K562 (cell line): Measurements from ENCODE around the gene RASD2. TPM values are rescaled to one million over a fixed set of nuclear protein-coding genes. Genes with fewer than 3 reads are reported as not detected.

Experiments used
- ATAC-seq: fragments of 200-7000 bp; cut with Tn5 transposase; 3 replicates; pipeline ENCODE4 v1.9.1; 2020; ENCODE audit warnings: moderate library complexity
- BruUV-seq: library from RNA; stranded (reverse); fragments of 400-500 nt; replicated peaks from 2 replicates; lab custom pipeline; 2021; lab: Mats Ljungman, UMichigan
- CTCF ChIA-PET: fragments of 300-600 bp; formaldehyde crosslinking; extraction: SDS; loops from one replicate; lab custom pipeline; 2021; ENCODE audit warnings: low intra/inter-chr PET ratio; lab: Yijun Ruan, JAX
- POLR2A ChIA-PET: fragments of 300-600, 350-650 bp; sonication (Branson Sonifier 250); formaldehyde crosslinking; extraction: SDS; loops from one replicate; lab custom pipeline; 2021; ENCODE audit warnings: antibody characterized with exemption, inconsistent platforms; lab: Yijun Ruan, JAX
- DNase-seq, 4 experiments: peaks; one replicate each; pipeline versions ENCODE4 v3.0.0 to v3.0.0-alpha.2; 2011 to 2018; ENCODE audit warnings: low spot score in 3 of 4, mixed read lengths in 3 of 4; ENCODE audit errors: extremely low read depth in 1 of 4
- FAIRE-seq: peaks from 2 replicates; lab custom pipeline; 2011; peaks lifted over from hg19 to GRCh38; lab: Jason Lieb, UNC
- H2AFZ ChIP-seq: 2 replicates; pipeline ENCODE4 v1.6.0; 2011; ENCODE audit warnings: low read depth, low read length, control low read depth, inconsistent platforms
- H3K27ac ChIP-seq: fragments of 200-600 bp; 3 replicates; pipeline ENCODE4 v1.8.0; 2011; ENCODE audit warnings: low read depth, mild to moderate bottlenecking, control low read depth, inconsistent platforms, low read length, moderate library complexity, mixed read lengths; ENCODE audit errors: extremely low read depth
- H3K27me3 ChIP-seq, 2 experiments: fragments of 300-600 bp in 1 of 2; 2 replicates in 1 of 2; 3 replicates in 1 of 2; pipeline versions ENCODE4 v1.6.0 to v1.8.0; 2011; ENCODE audit warnings: inconsistent platforms in 2 of 2, low read length in 2 of 2, mild to moderate bottlenecking in 1 of 2, mixed read lengths in 1 of 2, moderate library complexity in 1 of 2; ENCODE audit not compliant: control insufficient read depth in 2 of 2, insufficient read depth in 2 of 2
- H3K36me3 ChIP-seq: fragments of 300-600 bp; 3 replicates; pipeline ENCODE4 v1.8.0; 2011; ENCODE audit warnings: mild to moderate bottlenecking, low read length, inconsistent platforms; ENCODE audit not compliant: control insufficient read depth, insufficient read depth
- H3K4me1 ChIP-seq, 2 experiments: fragments of 200-600 bp in 1 of 2; replicated peaks in 1 of 2; 2 replicates in 1 of 2; 3 replicates in 1 of 2; pipeline versions ENCODE4 v1.5.1 to v1.8.0; 2011; ENCODE audit warnings: inconsistent platforms in 2 of 2, low read length in 2 of 2, mild to moderate bottlenecking in 1 of 2, mixed read lengths in 1 of 2, moderate library complexity in 1 of 2; ENCODE audit not compliant: control insufficient read depth in 2 of 2, insufficient read depth in 2 of 2
- H3K4me2 ChIP-seq: 2 replicates; pipeline ENCODE4 v1.6.1; 2011; ENCODE audit warnings: low read length, control low read depth, inconsistent platforms, mixed read lengths; ENCODE audit not compliant: insufficient read depth
- H3K4me3 ChIP-seq: fragments of 200-600 bp; sonication (generic), shearing (Covaris generic); 2 replicates; pipeline ENCODE4 v1.5.1; 2016; ENCODE audit warnings: control low read depth, inconsistent platforms
- H3K79me2 ChIP-seq: fragments of 200-600 bp; 3 replicates; pipeline ENCODE4 v1.8.0; 2011; ENCODE audit warnings: low read length, inconsistent platforms; ENCODE audit not compliant: control insufficient read depth, insufficient read depth
- H3K9ac ChIP-seq, 2 experiments: 2 replicates each; pipeline versions ENCODE4 v1.6.0 to v1.6.1; 2011; ENCODE audit warnings: low read depth in 2 of 2, low read length in 2 of 2, control low read depth in 1 of 2, inconsistent platforms in 1 of 2, mild to moderate bottlenecking in 1 of 2, mixed read lengths in 1 of 2; ENCODE audit not compliant: insufficient read depth in 1 of 2
- H3K9me1 ChIP-seq: one replicate; pipeline ENCODE4 v1.6.0; 2011; ENCODE audit warnings: inconsistent platforms, mild to moderate bottlenecking, low read length, moderate library complexity; ENCODE audit not compliant: control insufficient read depth, insufficient read depth
- H3K9me3 ChIP-seq: replicated peaks from 2 replicates; pipeline ENCODE4 v1.5.1; 2011; ENCODE audit warnings: low read depth, low read length, inconsistent platforms; ENCODE audit not compliant: control insufficient read depth, insufficient read depth
- H4K20me1 ChIP-seq: replicated peaks from 2 replicates; pipeline ENCODE4 v1.6.1; 2011; ENCODE audit warnings: low read length, inconsistent platforms, mixed read lengths; ENCODE audit not compliant: control insufficient read depth, insufficient read depth
- CHD1 ChIP-seq: fragments of 200-600 bp; sonication (generic); IDR thresholded peaks from one replicate; pipeline ENCODE4 v1.6.1; 2012; ENCODE audit warnings: mild to moderate bottlenecking, moderate library complexity, low read length, inconsistent platforms
- CTCF ChIP-seq, 3 experiments: IDR thresholded peaks in 2 of 3; conservative IDR thresholded peaks in 1 of 3; 2 replicates each; pipeline ENCODE4 v1.5.1; 2011 to 2012; ENCODE audit warnings: low read length in 3 of 3, mild to moderate bottlenecking in 3 of 3, control low read depth in 2 of 3, improper control_type of control experiment in 1 of 3, inconsistent platforms in 1 of 3, low read depth in 1 of 3, mixed read lengths in 1 of 3, moderate library complexity in 1 of 3; ENCODE audit not compliant: insufficient read depth in 2 of 3
- IRF1 ChIP-seq: sonication (generic); formaldehyde crosslinking; IDR thresholded peaks from 2 replicates; pipeline ENCODE4 v1.8.0; 2022; ENCODE audit warnings: missing genetic modification reagents, mild to moderate bottlenecking, borderline replicate concordance
- ZNF766 ChIP-seq: fragments of 200-800 bp; sonication (Bioruptor generic); conservative IDR thresholded peaks from 2 replicates; pipeline ENCODE4 v1.6.1; 2016; ENCODE audit warnings: missing genetic modification characterization, missing compliant biosample characterization
- WGBS: fragments of 100-300 bp; shearing (Covaris generic); methylation state at CpG from one replicate; pipeline ENCODE4 v1.1.6; 2016; ENCODE audit warnings: low coverage, mixed read lengths; ENCODE audit not compliant: insufficient coverage; ENCODE audit errors: missing lambda C conversion rate; 5-methylcytosine and 5-hydroxymethylcytosine counted together
- in situ Hi-C: fragments of 300-500 bp; cut with MboI; formaldehyde crosslinking; loops from 4 replicates; pipeline ENCODE4 v1.15.0; 2018; ENCODE audit warnings: inconsistent platforms, mixed read lengths
- intact Hi-C: fragments of 100-400 bp; cut with micrococcal nuclease; formaldehyde crosslinking; loops from 2 replicates; pipeline ENCODE4 v1.14.2; 2022
- polyA plus RNA-seq, 8 experiments: library from polyadenylated mRNA; depleted of rRNA in 4 of 8; stranded (reverse) in 5 of 8; unstranded in 3 of 8; fragments of >200 nt; fragmentation: Nextera tagmentation in 2 of 8; fragmentation: Illumina TruSeq in 1 of 8; extraction: Ambion mirVana in 2 of 8; extraction: Trizol in 1 of 8; gene quantifications; 2 replicates each; pipeline versions ENCODE4 v1.2.1 to v1.2.3, GENCODE V29; 2011 to 2014; ENCODE audit warnings: inconsistent platforms in 1 of 8, missing spikeins in 1 of 8
- total RNA-seq, 7 experiments: library from RNA; depleted of rRNA in 6 of 7; stranded (reverse); fragments of >200 nt in 6 of 7; fragmentation: Illumina TruSeq in 2 of 7; extraction: Trizol in 2 of 7; gene quantifications; 2 replicates each; pipeline versions ENCODE4 v1.2.1 to v1.2.3, GENCODE V29; 2011 to 2021; ENCODE audit warnings: low replicate concordance in 1 of 7

RASD2 gene
- total and polyA plus RNA-seq, 9 of the 15 experiments (the other 6 are each of a cell fraction or from before 2014, with no cell fraction given), result 0.05 TPM; not detected in 8

GRCh38 chr22:35538801-35539321 lies 1.8 kb upstream of the RASD2 start:
- no peaks in the 10 kb centered on the region for H3K36me3 ChIP-seq
- no peaks in the 10 kb centered on the region for H3K9me1 ChIP-seq
- FAIRE-seq (no peak), ATAC-seq (0 out of 3 replicates have a peak, but pooled peaks have one; percentile 40), DNase-seq (peak in 3 of 4 experiments; percentile 30 to 40 (median 34))
- ChIA-PET CTCF (no interaction called here), POLR2A (interaction anchor here (0.8 to 1.0 kb wide), 2 partner anchors 61 to 264 kb away, joined by 3 read pairs; no protein-coding TSS in a partner anchor)
- H3K9ac ChIP-seq, result no peak overlapping the region
- H3K4me1 ChIP-seq, result peaks cover 0 to 22% of the 10 kb centered on the region in 2 experiments; a peak in 2 of 5 replicates
- no peaks in the 10 kb centered on the region for H3K9me3 ChIP-seq
- no peak overlapping the region for H3K27ac ChIP-seq
- no peaks in the 10 kb centered on the region for H3K79me2 ChIP-seq
- TF ChIP-seq CTCF (IDR thresholded peaks at IDR 0.05 in 2 of 3, conservative IDR thresholded peaks at IDR 0.05 in 1 of 3; ENCODE audit: insufficient read depth in 2 of 3, low read depth in 1 of 3, low read length in 3 of 3) (peak; percentile 35 to 64 (median 46)), CHD1 (no peak), IRF1 (CRISPR knock-in tag) (no peak), ZNF766 (CRISPR knock-in tag) (no peak)
- no peak overlapping the region for H2AFZ ChIP-seq
- BruUV-seq, result no TSS peak
- intact Hi-C loops, result no loop called here
- no peak overlapping the region for H3K4me3 ChIP-seq
- H4K20me1 ChIP-seq, result no peaks in the 10 kb centered on the region
- in situ Hi-C loops, result no loop called here
- peaks cover 0 to 15% of the 10 kb centered on the region in 2 experiments; a peak in 2 of 5 replicates for H3K27me3 ChIP-seq
- H3K4me2 ChIP-seq, result no peak overlapping the region
- 48% methylated on average over 4 of the region's 5 CpGs for WGBS
